Measurements from ENCODE around the gene BROX.
"Not testable (repeated sequence)": the region's sequence is repeated elsewhere in the genome, so short reads cannot be mapped to it uniquely, and the experiment has no call there.

The BROX gene

GRCh38 chr1:222732216-222733159, 20.1 kb downstream of the BROX start:
- no peak for DNase-seq (ENCODE audit: low read depth)

DNA sequence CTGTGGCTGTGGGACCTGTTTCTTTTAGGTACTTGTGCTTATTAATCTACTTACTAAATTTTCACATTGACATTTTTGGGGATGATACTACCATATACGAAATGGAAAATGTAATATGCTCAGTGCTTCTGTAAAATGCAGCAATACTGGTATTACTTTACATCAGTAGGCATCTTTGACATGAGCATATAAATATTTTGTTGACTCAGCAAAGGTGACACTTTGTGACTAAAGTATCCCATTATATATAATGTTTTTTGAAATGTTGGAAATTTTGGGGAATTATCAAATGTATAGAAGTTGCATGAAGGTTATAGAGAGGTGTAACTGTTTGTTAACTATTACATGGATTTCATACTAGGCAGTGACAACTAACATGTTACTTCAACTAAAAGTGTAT, 22.4 kb downstream of the BROX start:
- DNase-seq (ENCODE audit: low read depth) = no peak

DNA sequence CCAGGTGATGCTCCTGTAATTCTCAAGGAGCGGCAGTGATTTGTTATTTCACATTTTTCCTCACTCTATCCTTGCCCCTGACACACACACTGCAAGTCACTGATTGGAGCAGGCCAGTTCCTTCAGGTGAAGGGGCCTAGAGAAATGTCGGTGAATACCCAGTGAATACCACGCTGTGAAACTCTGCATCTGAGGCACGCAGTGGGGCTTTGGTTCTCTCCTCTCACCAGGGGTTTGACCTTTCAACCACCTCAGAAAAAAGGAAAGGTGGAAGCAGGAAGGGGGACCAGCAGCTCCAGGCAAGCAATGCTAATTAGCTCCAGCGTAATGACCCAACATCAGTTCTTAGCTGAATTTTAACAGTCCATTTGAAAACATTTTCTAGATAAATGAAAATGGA, 24.1 kb downstream of the BROX start:
- DNase-seq (ENCODE audit: low read depth) = no peak

GRCh38 chr1:222736972-222737371, 24.6 kb downstream of the BROX start, which contains the start of gene FAM177B:
Gene FAM177B, plus strand, starts transcription at chr1:222737202. Its CDS starts 9,344 bp downstream, at chr1:222746546.
- no peak for DNase-seq (ENCODE audit: low read depth)

DNA sequence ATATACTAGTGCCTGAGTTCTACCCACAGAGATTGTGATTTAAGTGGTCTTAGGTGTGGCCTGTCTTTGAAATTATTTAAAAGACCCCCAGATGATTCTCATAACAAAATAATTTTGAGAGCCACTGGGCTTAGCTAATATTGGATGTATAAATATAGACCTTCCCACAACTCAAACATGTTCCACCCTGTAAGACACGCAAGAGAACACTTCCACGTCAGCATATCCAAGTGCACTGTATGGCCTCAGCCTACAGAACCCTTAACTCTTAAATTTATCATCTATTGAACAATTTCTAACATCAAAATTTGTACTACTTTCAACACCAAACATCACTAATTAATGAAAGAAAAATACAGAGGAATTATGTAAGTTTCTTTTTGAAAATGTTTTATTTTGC, 27.1 kb downstream of the BROX start:
- DNase-seq (ENCODE audit: low read depth) = no peak

- DNase-seq (ENCODE audit: low read depth) = no peak
Measured at GRCh38 chr1:222739929-222740328, 27.6 kb downstream of the BROX start.

GRCh38 chr1:222741630-222742457, 29.5 kb downstream of the BROX start:
- DNase-seq (ENCODE audit: low read depth) = not testable (repeated sequence)

GRCh38 chr1:222749927-222750326, 37.6 kb downstream of the BROX start:
- no peak for DNase-seq (ENCODE audit: low read depth)

DNA sequence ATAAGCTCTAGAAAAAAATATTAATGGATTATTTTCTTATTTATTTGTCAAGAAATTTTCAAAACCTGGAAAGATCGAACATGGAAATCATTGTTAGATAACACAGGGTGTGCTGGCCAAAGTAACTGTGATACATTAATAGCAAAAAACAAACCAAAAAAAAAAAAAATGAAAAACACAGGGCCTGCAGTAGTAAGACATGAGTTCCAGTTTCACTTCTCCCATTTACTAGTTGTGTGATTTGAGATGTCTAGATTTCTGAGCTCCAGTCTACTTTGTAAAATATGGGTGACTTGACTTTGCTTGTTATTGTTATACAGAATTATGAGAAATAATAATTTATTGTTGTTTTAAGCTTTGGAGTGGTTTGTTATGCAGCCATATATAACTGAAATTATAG, 38.3 kb downstream of the BROX start:
- DNase-seq (ENCODE audit: low read depth) = no peak

GRCh38 chr1:222751255-222751654, 38.9 kb downstream of the BROX start:
- DNase-seq (ENCODE audit: low read depth) = no peak

DNA sequence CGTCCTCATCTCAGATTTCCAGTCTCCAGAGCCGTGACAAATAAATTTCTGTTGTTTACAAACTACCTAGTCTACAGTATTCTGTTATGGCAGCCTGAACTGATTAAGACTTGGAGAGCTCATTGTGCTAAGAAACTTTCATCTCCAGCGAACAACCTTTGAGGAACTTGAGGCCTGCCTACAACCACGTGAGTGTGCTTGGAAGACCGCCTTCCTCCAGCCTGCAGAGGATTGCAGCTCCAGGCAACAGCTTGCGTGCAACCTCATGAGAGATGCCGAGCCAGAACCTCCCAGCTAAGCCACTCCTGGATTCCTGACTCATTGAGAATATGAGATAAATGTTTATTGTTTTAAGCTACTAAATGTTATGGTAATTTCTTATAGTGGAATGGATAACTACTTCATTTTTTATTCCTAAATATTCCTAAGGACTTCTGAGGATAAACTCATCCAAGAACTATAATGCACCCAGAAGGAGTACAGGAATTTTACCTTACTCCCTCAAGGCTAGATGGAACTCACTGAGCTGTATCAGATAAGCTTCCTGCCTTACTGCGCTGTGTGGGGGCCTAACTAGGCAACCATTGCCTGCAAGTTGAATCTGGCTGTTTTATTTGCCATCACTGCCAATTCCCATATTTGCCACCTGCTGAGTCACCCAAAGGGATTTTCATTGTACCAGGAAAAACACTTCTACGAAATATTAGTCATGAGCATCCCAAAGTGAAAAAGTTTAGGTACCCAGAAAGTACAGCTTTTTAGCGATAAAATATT, 42.2 kb downstream of the BROX start:
- DNase-seq (ENCODE audit: low read depth) = peak; percentile 93

DNA sequence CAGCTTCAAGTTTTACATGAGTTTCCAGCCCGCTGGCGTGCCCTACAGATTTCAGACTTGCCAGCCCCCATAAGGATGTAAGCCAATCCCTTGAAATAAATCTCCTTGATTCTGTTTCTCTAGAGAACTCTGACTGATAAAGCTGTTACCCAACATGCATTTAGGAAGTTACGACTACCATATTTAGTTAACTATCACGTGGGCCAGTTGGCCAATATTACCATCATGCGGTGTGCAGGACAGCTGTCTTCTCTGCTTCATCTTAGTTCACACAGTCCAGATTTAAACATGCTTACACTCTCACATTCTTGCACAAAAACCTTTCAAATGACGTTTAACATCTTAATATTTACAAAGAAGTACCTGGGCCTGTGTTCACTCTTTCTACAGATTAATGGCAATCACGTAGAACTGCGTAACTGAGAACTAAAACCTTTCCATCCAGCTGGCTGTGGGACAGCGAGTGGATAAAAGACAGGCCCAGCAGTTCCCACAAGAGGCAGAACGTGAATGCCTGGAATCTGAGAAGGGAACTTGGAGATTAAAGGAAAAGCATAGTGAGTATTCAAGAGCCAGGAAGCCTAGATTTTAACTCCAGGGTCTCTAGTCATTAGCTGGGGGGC, 45.4 kb downstream of the BROX start:
- DNase-seq (ENCODE audit: low read depth) = peak; percentile 64

- DNase-seq (ENCODE audit: low read depth) = no peak
Measured at GRCh38 chr1:222759451-222760035, 47.2 kb downstream of the BROX start.

GRCh38 chr1:222761083-222761482, 48.7 kb downstream of the BROX start:
- no peak for DNase-seq (ENCODE audit: low read depth)

- not testable (repeated sequence) for DNase-seq (ENCODE audit: low read depth)
Measured at GRCh38 chr1:222762178-222762577, 49.8 kb downstream of the BROX start.

GRCh38 chr1:222767152-222767571, 54.8 kb downstream of the BROX start:
- no peak for DNase-seq (ENCODE audit: low read depth)

- DNase-seq (ENCODE audit: low read depth) = no peak
Measured at GRCh38 chr1:222768592-222768991, 56.2 kb downstream of the BROX start.

DNA sequence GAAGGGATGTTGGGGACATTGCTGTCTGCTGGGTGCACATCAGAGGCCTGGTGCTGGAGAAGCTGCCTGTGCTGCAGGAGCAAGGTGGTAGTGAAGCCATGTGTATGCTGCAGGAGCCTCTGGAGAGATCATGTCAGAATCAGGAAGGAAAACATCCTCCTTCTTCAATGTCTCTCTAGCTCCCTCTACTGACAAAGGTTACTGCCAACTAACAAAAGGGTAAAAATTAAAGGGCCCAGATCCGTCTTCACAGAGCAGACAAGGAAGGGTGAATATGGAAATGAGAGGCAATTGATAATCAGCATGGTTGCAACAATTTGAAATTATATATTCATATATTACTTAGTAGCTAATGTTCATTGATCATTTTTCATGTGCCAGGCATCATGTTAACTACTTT, 56.8 kb downstream of the BROX start:
- DNase-seq (ENCODE audit: low read depth) = no peak

GRCh38 chr1:222769971-222770620, 57.7 kb downstream of the BROX start:
- no peak for DNase-seq (ENCODE audit: low read depth)

GRCh38 chr1:222772996-222773379, 60.6 kb downstream of the BROX start:
- no peak for DNase-seq (ENCODE audit: low read depth)

DNA sequence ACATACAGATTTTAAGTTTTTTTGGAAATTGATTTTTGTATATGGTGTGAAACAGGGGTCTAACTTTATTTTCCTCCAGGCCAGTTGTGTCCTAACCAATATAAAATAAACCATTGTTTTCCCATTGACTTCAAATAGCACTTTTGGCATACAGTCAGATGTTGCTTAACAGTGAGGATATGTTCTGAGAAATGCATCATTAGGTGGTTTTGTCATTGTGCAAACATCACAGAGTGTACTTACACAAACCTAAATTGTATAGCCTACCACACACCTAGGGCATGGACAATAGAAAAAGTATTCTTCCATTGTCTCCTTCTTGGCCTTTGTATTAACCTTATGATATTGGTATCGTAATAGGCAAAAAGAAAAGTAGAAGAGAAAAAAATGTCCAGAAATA, 65.1 kb downstream of the BROX start:
- DNase-seq (ENCODE audit: low read depth) = peak; percentile 90

All from amniotic epithelial cell (primary cell).